Measurements from ENCODE around the gene LY9. TPM values are rescaled to one million over a fixed set of nuclear protein-coding genes. Genes with fewer than 3 reads are reported as not detected.

Gene LY9
- total and polyA plus RNA-seq, 4 donors: 0.21 to 1.5 (median 0.63) TPM

DNA sequence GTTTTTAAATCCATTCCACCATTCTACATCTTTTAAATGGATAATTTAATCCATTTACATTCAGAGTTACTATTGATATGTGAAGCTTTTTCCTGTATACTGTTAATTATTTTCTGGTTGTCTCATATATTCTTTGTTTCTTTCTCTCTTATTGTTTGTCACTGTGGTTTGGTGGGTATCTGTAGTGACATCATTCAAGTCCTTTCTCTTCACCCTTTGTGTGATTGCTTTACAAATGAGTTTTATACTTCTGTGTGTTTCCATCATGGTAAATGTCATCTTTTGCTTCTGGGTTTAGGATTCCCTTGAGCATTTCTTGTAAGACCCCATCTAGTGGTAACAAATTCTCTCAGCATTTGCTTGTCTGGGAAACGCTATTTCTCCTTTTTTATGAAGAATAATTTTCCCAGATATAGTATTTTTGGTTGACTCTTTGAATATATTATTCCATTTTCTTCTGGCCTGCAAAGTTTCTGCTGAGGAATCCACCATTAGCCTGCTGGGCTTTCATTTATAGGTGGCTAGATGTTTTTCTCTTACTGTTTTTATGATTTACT, 10.2 kb downstream of the LY9 start (continued):
- no peak for TF ChIP-seq SP1 (IDR thresholded peaks at IDR 0.05)
- TF ChIP-seq HNF4G (IDR thresholded peaks at IDR 0.05): no peak
- no peak for TF ChIP-seq FOXA2 (IDR thresholded peaks at IDR 0.05)
- no peak for TF ChIP-seq GABPA (IDR thresholded peaks at IDR 0.05 in 1 of 2, conservative IDR thresholded peaks at IDR 0.05 in 1 of 2)
- no peak for TF ChIP-seq HNF4A (conservative IDR thresholded peaks at IDR 0.05)
- no peak for TF ChIP-seq RAD21 (IDR thresholded peaks at IDR 0.05)
- TF ChIP-seq, protein P1, sequence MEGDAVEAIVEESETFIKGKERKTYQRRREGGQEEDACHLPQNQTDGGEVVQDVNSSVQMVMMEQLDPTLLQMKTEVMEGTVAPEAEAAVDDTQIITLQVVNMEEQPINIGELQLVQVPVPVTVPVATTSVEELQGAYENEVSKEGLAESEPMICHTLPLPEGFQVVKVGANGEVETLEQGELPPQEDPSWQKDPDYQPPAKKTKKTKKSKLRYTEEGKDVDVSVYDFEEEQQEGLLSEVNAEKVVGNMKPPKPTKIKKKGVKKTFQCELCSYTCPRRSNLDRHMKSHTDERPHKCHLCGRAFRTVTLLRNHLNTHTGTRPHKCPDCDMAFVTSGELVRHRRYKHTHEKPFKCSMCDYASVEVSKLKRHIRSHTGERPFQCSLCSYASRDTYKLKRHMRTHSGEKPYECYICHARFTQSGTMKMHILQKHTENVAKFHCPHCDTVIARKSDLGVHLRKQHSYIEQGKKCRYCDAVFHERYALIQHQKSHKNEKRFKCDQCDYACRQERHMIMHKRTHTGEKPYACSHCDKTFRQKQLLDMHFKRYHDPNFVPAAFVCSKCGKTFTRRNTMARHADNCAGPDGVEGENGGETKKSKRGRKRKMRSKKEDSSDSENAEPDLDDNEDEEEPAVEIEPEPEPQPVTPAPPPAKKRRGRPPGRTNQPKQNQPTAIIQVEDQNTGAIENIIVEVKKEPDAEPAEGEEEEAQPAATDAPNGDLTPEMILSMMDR (IDR thresholded peaks at IDR 0.05; ENCODE audit: low read depth, low read length, missing input control): no peak

DNA sequence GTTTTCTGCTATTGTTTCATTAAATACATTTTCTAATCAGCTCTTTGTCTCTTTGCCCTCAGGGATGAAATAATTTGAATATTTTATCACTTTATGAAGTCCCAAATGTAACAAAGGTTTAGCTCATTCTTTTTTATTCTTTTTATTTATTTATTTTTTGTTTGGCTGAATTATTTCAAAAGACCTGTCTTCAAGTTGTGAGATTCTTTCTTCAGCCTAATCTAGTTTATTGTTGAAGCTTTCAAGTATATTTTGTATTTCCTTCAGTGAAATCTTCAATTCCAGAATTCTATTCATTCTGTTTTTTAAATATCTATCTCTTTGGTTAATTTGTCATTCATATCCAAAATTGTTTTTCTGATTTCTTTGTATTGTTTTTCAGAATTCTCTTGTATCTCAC, 10.8 kb downstream of the LY9 start:
- Histone ChIP-seq H3K9ac (ENCODE audit: low read depth in 1 of 2, low read length in 2 of 2) (no peak overlapping the region), H3K9me3 (ENCODE audit: control insufficient read depth in 4 of 4, low read length in 3 of 4) (peaks cover 0 to 2% (median 0%) of the 10 kb centered on the region in 4 donors), H3K4me1 (ENCODE audit: control insufficient read depth in 4 of 4, insufficient read depth in 4 of 4, low read length in 3 of 4) (no peaks in the 10 kb centered on the region), H3K27me3 (ENCODE audit: control insufficient read depth in 4 of 4, insufficient read depth in 4 of 4, low read length in 3 of 4) (no peaks in the 10 kb centered on the region), H3K27ac (ENCODE audit: low read depth in 1 of 2, low read length in 2 of 2) (no peak overlapping the region), H3K36me3 (ENCODE audit: control insufficient read depth in 4 of 4, insufficient read depth in 3 of 4, low read depth in 1 of 4, low read length in 3 of 4) (no peaks in the 10 kb centered on the region), H3K4me3 (ENCODE audit: low read depth in 1 of 3, low read length in 3 of 3) (no peak overlapping the region)
- no peak for DNase-seq (ENCODE audit: low spot score)
- TF ChIP-seq FOXA2 (IDR thresholded peaks at IDR 0.05): no peak
- TF ChIP-seq GABPA (IDR thresholded peaks at IDR 0.05 in 1 of 2, conservative IDR thresholded peaks at IDR 0.05 in 1 of 2): no peak
- TF ChIP-seq SP1 (IDR thresholded peaks at IDR 0.05): no peak
- TF ChIP-seq HNF4A (conservative IDR thresholded peaks at IDR 0.05): no peak
- TF ChIP-seq EGR1 (IDR thresholded peaks at IDR 0.05; ENCODE audit: low read depth in 2 of 2): no peak
- TF ChIP-seq FOXA1 (IDR thresholded peaks at IDR 0.05): no peak
- TF ChIP-seq, protein P2, sequence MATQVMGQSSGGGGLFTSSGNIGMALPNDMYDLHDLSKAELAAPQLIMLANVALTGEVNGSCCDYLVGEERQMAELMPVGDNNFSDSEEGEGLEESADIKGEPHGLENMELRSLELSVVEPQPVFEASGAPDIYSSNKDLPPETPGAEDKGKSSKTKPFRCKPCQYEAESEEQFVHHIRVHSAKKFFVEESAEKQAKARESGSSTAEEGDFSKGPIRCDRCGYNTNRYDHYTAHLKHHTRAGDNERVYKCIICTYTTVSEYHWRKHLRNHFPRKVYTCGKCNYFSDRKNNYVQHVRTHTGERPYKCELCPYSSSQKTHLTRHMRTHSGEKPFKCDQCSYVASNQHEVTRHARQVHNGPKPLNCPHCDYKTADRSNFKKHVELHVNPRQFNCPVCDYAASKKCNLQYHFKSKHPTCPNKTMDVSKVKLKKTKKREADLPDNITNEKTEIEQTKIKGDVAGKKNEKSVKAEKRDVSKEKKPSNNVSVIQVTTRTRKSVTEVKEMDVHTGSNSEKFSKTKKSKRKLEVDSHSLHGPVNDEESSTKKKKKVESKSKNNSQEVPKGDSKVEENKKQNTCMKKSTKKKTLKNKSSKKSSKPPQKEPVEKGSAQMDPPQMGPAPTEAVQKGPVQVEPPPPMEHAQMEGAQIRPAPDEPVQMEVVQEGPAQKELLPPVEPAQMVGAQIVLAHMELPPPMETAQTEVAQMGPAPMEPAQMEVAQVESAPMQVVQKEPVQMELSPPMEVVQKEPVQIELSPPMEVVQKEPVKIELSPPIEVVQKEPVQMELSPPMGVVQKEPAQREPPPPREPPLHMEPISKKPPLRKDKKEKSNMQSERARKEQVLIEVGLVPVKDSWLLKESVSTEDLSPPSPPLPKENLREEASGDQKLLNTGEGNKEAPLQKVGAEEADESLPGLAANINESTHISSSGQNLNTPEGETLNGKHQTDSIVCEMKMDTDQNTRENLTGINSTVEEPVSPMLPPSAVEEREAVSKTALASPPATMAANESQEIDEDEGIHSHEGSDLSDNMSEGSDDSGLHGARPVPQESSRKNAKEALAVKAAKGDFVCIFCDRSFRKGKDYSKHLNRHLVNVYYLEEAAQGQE (IDR thresholded peaks at IDR 0.05): no peak
- TF ChIP-seq, protein P3, sequence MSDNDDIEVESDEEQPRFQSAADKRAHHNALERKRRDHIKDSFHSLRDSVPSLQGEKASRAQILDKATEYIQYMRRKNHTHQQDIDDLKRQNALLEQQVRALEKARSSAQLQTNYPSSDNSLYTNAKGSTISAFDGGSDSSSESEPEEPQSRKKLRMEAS (IDR thresholded peaks at IDR 0.05): no peak
- TF ChIP-seq, protein P4, sequence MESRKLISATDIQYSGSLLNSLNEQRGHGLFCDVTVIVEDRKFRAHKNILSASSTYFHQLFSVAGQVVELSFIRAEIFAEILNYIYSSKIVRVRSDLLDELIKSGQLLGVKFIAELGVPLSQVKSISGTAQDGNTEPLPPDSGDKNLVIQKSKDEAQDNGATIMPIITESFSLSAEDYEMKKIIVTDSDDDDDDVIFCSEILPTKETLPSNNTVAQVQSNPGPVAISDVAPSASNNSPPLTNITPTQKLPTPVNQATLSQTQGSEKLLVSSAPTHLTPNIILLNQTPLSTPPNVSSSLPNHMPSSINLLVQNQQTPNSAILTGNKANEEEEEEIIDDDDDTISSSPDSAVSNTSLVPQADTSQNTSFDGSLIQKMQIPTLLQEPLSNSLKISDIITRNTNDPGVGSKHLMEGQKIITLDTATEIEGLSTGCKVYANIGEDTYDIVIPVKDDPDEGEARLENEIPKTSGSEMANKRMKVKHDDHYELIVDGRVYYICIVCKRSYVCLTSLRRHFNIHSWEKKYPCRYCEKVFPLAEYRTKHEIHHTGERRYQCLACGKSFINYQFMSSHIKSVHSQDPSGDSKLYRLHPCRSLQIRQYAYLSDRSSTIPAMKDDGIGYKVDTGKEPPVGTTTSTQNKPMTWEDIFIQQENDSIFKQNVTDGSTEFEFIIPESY (IDR thresholded peaks at IDR 0.05): no peak
- no peak for TF ChIP-seq YY1 (IDR thresholded peaks at IDR 0.05)
- TF ChIP-seq RAD21 (IDR thresholded peaks at IDR 0.05): no peak
- TF ChIP-seq JUND (IDR thresholded peaks at IDR 0.05): no peak
- no peak for TF ChIP-seq NR2F2 (IDR thresholded peaks at IDR 0.05)
- TF ChIP-seq TAF1 (conservative IDR thresholded peaks at IDR 0.05): no peak
- no peak for TF ChIP-seq HNF4G (IDR thresholded peaks at IDR 0.05)
